Prostate gland (tissue), 2 donors: Measurements from ENCODE around the gene OPHN1. TPM values are rescaled to one million over a fixed set of nuclear protein-coding genes. Genes with fewer than 3 reads are reported as not detected.
A peak's percentile ranks its signal among the peaks of the same experiment; 100 is the strongest.

Experiments used
- DNase-seq: peaks from one replicate; pipeline ENCODE4 v3.0.0-alpha.2; 2019; ENCODE audit warnings: low spot score
- H3K27ac ChIP-seq, 2 donors: fragments of 200-600 bp; sonication (generic); 2 replicates each; pipeline ENCODE4 v1.5.1; 2017 to 2019
- H3K27me3 ChIP-seq: fragments of 200-600 bp; sonication (generic); replicated peaks from 2 replicates; pipeline ENCODE4 v1.5.1; 2019; ENCODE audit not compliant: insufficient read depth
- H3K36me3 ChIP-seq, 2 donors: fragments of 200-600 bp; sonication (generic); 1 replicate in 1 of 2; 2 replicates in 1 of 2; pipeline versions ENCODE4 v1.5.1 to v1.8.1; 2017 to 2019
- H3K4me1 ChIP-seq: fragments of 200-600 bp; sonication (generic); replicated peaks from 2 replicates; pipeline ENCODE4 v1.5.1; 2019
- H3K4me3 ChIP-seq, 2 donors: fragments of 200-600 bp; sonication (generic); 2 replicates each; pipeline ENCODE4 v1.5.1; 2017 to 2019
- H3K9me3 ChIP-seq: fragments of 200-600 bp; sonication (generic); 2 replicates; pipeline ENCODE4 v1.5.1; 2017
- POLR2A ChIP-seq: fragments of 450-650 bp; IDR thresholded peaks from one replicate; pipeline ENCODE4 v1.6.1; 2016; ENCODE audit warnings: antibody characterized with exemption, mild to moderate bottlenecking
- POLR2AphosphoS5 ChIP-seq: sonication (generic); formaldehyde crosslinking; IDR thresholded peaks from one replicate; pipeline ENCODE4 v1.6.1; 2017; ENCODE audit warnings: antibody characterized with exemption
- WGBS: methylation state at CpG from one replicate; pipeline ENCODE4 v1.1.5; 2018; 5-methylcytosine and 5-hydroxymethylcytosine counted together
- intact Hi-C: fragments of 100-400 bp; cut with DNase I; formaldehyde crosslinking; loops from one replicate; pipeline ENCODE4 v1.14.2; 2022
- total RNA-seq, 2 donors: library from RNA; depleted of rRNA; stranded (reverse); fragments of >200 nt; gene quantifications; one replicate each; pipeline ENCODE4 v1.1.0, GENCODE V29; 2016
- TF ChIP-seq, protein P1 (sequence below), 4 experiments: fragments of 200-600 bp in 2 of 4; fragments of 450-650 bp in 2 of 4; sonication (generic) in 2 of 4; IDR thresholded peaks; 1 replicate in 3 of 4; 2 replicates in 1 of 4; pipeline ENCODE4 v1.5.1; 2016 to 2019; ENCODE audit warnings: antibody characterized with exemption in 4 of 4, mild to moderate bottlenecking in 2 of 4, moderate library complexity in 2 of 4

OPHN1 gene
- total RNA-seq, 2 donors from 2014 or later = 18.7 to 26.2 TPM

DNA sequence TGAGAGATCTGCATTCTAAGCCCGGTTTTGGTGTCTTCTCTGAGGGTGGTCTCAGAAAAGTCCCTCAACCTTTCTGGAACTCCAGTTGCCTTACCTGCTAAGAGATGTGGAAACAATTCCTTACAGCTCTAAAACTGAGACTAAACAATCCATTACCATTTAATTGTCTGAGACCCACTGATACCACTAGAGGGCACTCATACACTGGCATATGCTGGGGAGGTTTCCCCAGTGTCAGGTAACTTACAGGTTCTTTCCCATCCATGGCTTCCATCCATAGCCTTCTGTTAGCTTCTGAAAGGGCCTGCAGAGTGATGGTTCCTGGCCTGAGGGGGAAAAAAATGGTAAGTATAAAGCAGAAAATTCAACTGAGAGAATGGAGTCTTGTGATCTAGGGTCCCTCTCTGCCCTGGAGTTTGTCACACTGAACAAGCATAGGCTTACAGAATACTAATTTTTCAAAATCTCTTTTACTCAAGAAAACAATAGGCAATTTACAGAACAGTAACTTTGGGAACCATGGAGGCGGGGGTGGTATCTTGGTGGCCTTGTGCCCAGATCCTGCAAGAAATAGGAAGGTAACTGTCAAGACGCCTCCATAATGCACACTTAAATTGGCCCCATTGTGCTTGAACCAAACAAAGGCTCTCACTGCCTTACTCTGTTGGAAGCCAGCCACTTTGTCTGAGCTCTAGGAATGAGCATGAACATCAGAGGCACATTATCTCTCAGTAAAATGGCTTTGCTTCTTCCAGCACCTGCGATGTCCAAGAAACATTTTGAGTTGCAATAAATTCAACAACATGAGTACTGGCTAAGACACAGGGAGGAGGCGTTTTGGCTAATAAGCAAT lies 236.1 kb downstream of the OPHN1 start:
- DNase-seq = peak; percentile 43
- Histone ChIP-seq H3K27ac (no peak overlapping the region), H3K36me3 (no peaks in the 10 kb centered on the region), H3K4me1 (no peaks in the 10 kb centered on the region), H3K4me3 (no peak overlapping the region), H3K27me3 (no peaks in the 10 kb centered on the region), H3K9me3 (no peaks in the 10 kb centered on the region)
- TF ChIP-seq, protein P1, sequence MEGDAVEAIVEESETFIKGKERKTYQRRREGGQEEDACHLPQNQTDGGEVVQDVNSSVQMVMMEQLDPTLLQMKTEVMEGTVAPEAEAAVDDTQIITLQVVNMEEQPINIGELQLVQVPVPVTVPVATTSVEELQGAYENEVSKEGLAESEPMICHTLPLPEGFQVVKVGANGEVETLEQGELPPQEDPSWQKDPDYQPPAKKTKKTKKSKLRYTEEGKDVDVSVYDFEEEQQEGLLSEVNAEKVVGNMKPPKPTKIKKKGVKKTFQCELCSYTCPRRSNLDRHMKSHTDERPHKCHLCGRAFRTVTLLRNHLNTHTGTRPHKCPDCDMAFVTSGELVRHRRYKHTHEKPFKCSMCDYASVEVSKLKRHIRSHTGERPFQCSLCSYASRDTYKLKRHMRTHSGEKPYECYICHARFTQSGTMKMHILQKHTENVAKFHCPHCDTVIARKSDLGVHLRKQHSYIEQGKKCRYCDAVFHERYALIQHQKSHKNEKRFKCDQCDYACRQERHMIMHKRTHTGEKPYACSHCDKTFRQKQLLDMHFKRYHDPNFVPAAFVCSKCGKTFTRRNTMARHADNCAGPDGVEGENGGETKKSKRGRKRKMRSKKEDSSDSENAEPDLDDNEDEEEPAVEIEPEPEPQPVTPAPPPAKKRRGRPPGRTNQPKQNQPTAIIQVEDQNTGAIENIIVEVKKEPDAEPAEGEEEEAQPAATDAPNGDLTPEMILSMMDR (IDR thresholded peaks at IDR 0.05) = peak; percentile 16 to 67 (median 55)
- TF ChIP-seq POLR2AphosphoS5 = peak; percentile 32
- no peak for TF ChIP-seq POLR2A
- 24% methylated on average over 5 of the region's 5 CpGs for WGBS
- intact Hi-C loops = loop anchor here (2.0 kb wide), 1 partner anchor 266 kb away; no protein-coding TSS in a partner anchor

DNA sequence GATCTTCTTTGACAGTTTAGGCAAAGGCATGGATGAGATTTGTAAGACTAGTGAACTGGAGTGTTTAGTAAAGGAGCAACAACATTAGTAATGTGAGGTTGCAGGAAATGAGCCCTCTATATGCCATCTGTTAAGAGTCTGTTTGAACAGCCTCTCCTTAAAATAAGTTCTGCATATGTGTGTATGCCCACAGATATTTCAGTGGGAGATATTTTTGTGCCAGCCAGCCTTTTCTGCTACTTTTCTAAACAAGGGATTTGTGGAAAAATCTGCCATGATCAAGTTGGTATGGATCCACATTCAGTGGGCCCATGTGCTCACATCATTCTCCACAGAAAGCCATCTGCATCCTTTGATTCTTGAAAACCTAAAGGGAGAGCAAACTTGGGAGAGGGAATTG lies 237.7 kb downstream of the OPHN1 start:
- TF ChIP-seq, protein P1 (IDR thresholded peaks at IDR 0.05) = no peak
- no peak for TF ChIP-seq POLR2AphosphoS5
- no peak for TF ChIP-seq POLR2A
- no peak overlapping the region for H3K27ac ChIP-seq
- no peaks in the 10 kb centered on the region for H3K36me3 ChIP-seq
- intact Hi-C loops = no loop called here
- no peaks in the 10 kb centered on the region for H3K27me3 ChIP-seq
- H3K4me3 ChIP-seq = no peak overlapping the region
- H3K9me3 ChIP-seq = no peaks in the 10 kb centered on the region
- no peaks in the 10 kb centered on the region for H3K4me1 ChIP-seq
- no peak for DNase-seq

DNA sequence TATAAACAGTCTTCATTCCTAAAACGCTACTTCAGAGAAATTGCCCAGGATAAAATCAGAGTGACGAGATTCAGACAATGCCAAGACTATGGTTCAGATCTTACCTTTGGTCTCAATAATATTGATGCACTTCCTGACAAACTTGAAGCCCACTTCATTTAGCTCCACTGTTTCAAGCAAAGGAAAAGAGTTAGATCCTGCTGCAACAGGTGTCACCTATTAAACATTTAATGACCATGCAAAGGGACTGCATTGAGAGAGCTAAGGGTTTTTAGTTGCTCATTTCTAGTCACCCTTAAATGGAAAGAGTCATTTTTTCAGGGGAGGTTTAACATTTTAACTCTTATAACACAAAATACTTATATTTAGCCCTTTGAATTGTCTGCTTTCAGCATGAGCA lies 239.5 kb downstream of the OPHN1 start:
- Histone ChIP-seq H3K9me3 (no peaks in the 10 kb centered on the region), H3K27me3 (no peaks in the 10 kb centered on the region), H3K36me3 (no peaks in the 10 kb centered on the region), H3K27ac (no peak overlapping the region), H3K4me3 (no peak overlapping the region), H3K4me1 (no peaks in the 10 kb centered on the region)
- no peak for TF ChIP-seq POLR2AphosphoS5
- TF ChIP-seq, protein P1 (IDR thresholded peaks at IDR 0.05) = no peak
- no peak for TF ChIP-seq POLR2A
- intact Hi-C loops = no loop called here
- WGBS = 82% methylated on average over 2 of the region's 2 CpGs
- no peak for DNase-seq

DNA sequence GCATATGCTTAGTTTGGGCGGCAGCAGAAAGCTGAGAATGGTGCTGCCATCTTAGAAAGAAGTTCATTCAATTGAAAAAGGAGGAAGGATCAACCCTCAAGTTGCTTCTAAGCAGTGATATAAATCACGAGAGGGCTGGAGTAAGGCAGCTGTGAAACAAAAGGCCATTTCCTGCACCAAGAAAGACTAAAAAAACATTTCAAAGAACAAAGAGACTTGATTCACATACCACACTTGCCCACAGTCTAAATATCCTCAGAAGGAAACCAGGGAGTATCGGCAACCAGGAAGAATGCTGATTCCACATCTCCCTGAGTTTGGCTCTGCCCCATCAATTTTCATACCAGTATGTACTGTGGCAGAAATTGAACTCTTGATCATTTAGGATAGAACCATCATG lies 240.1 kb downstream of the OPHN1 start:
- no peaks in the 10 kb centered on the region for H3K9me3 ChIP-seq
- no peaks in the 10 kb centered on the region for H3K4me1 ChIP-seq
- TF ChIP-seq, protein P1 (IDR thresholded peaks at IDR 0.05) = no peak
- TF ChIP-seq POLR2AphosphoS5 = no peak
- TF ChIP-seq POLR2A = no peak
- H3K4me3 ChIP-seq = no peak overlapping the region
- no peak for DNase-seq
- no peak overlapping the region for H3K27ac ChIP-seq
- 50% methylated on average over 3 of the region's 3 CpGs for WGBS
- H3K27me3 ChIP-seq = no peaks in the 10 kb centered on the region
- intact Hi-C loops = no loop called here
- no peaks in the 10 kb centered on the region for H3K36me3 ChIP-seq

DNA sequence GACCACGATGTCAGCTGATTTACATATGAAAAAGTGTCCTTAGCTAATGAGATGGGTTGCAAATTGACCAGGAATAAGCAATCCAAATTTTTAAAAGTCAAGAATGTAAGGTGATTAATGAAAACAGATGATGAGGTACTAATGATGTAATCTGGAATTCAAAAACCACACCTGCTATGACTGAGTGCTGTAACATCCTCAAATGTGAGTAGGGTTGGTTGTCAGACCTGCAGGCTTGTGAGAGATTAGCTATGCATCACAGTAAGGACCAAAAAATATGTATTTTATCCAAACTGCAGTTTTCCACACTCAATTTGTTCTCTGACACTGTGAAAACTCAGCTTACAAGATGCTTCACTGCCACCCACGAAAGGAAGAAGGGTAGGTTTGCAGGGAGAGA lies 242.5 kb downstream of the OPHN1 start:
- H3K36me3 ChIP-seq = no peaks in the 10 kb centered on the region
- TF ChIP-seq, protein P1 (IDR thresholded peaks at IDR 0.05) = no peak
- TF ChIP-seq POLR2A (no peak), POLR2AphosphoS5 (no peak)
- WGBS = 90% methylated on average over 2 of the region's 2 CpGs
- DNase-seq = no peak
- no peak overlapping the region for H3K27ac ChIP-seq
- H3K27me3 ChIP-seq = no peaks in the 10 kb centered on the region
- H3K4me1 ChIP-seq = no peaks in the 10 kb centered on the region
- no peak overlapping the region for H3K4me3 ChIP-seq
- H3K9me3 ChIP-seq = no peaks in the 10 kb centered on the region
- intact Hi-C loops = no loop called here
